SK-N-MC (cell line): ENCODE measurements around the gene TMPRSS11B.

Experiments
- EZH2 ChIP-seq: fragments of 200-600 bp; sonication (generic); IDR thresholded peaks from one replicate; pipeline ENCODE4 v1.6.1; 2017; ENCODE audit warnings: antibody characterized with exemption
- FOXP2 ChIP-seq: optimal IDR thresholded peaks from 2 replicates; pipeline ENCODE3; 2011; ENCODE audit warnings: mild to moderate bottlenecking, moderate library complexity; ENCODE audit not compliant: insufficient read depth; ENCODE audit errors: extremely low read length, control extremely low read depth
- POLR2AphosphoS5 ChIP-seq: IDR thresholded peaks from 2 replicates; pipeline ENCODE4 v1.6.1; 2012; ENCODE audit warnings: mild to moderate bottlenecking, low read depth, low read length, borderline replicate concordance

DNA sequence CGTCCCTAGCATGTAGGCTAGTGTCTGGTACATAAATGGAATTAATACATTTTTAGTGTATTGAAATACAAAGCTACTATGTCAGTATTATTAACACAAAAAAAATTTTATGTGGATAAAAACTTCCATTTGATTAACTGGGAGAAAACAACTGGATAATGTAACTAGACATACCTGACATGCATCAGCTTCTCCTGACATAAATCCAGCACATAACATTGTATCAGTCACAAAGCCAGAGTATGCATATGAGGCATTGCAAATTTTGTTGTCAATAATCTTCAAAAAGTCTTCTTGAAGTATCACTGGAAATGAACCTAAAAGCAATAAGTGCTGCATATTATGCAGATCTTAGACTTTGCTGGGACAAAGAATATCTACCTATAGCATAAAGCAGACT lies 16.9 kb downstream of the TMPRSS11B start:
- TF ChIP-seq POLR2AphosphoS5 (no peak), FOXP2 (no peak), EZH2 (no peak)
